Sigmoid colon (tissue), 3 donors: ENCODE measurements around the gene SUGCT.

ENCODE experiments used
- CTCF ChIP-seq, 4 experiments: fragments of 450-650 bp in 3 of 4; fragments of 200-600 bp in 1 of 4; IDR thresholded peaks; one replicate each; pipeline ENCODE4 v1.5.1; 2016 to 2019; ENCODE audit warnings: antibody characterized with exemption in 4 of 4, mild to moderate bottlenecking in 3 of 4, moderate library complexity in 2 of 4
- POLR2A ChIP-seq, 2 donors: fragments of 450-650 bp; IDR thresholded peaks; one replicate each; pipeline ENCODE4 v1.6.1; 2016; ENCODE audit warnings: antibody characterized with exemption in 2 of 2, mild to moderate bottlenecking in 2 of 2, moderate library complexity in 2 of 2

- TF ChIP-seq CTCF (IDR thresholded peaks at IDR 0.05) (no peak), POLR2A (IDR thresholded peaks at IDR 0.05) (no peak)
These were observed 410.9 kb downstream of the SUGCT start for GRCh38 chr7:40545739-40546138.
